GM23338 (cell line): Measurements from ENCODE around the gene EXOSC1. TPM values are rescaled to one million over a fixed set of nuclear protein-coding genes. Genes with fewer than 3 reads are reported as not detected.
"Not testable (repeated sequence)": the region's sequence is repeated elsewhere in the genome, so short reads cannot be mapped to it uniquely, and the experiment has no call there.

ENCODE experiments used
- ATAC-seq: fragments of 200-7000 bp; cut with Tn5 transposase; 3 replicates; pipeline ENCODE4 v1.9.1; 2020
- DNase-seq: peaks from one replicate; pipeline ENCODE4 v3.0.0-alpha.2; 2015; ENCODE audit warnings: low spot score
- H2AFZ ChIP-seq: fragments of 200-600 bp; sonication (generic); 2 replicates; pipeline ENCODE4 v1.8.0; 2016; ENCODE audit warnings: antibody characterized with exemption, mild to moderate bottlenecking, moderate library complexity
- H3F3A ChIP-seq: fragments of 200-600 bp; sonication (generic); replicated peaks from 2 replicates; pipeline ENCODE4 v1.8.0; 2017; ENCODE audit warnings: antibody characterized with exemption, mixed run types, low read depth
- H3K27ac ChIP-seq: fragments of 200-600 bp; sonication (generic); 2 replicates; pipeline ENCODE4 v1.6.1; 2016; ENCODE audit warnings: low read depth
- H3K27me3 ChIP-seq: fragments of 200-600 bp; sonication (generic); 2 replicates; pipeline ENCODE4 v1.8.0; 2016; ENCODE audit warnings: mild to moderate bottlenecking, mixed run types, moderate library complexity; ENCODE audit not compliant: insufficient read depth
- H3K36me3 ChIP-seq: fragments of 200-600 bp; sonication (generic); 2 replicates; pipeline ENCODE4 v1.8.0; 2016; ENCODE audit warnings: mild to moderate bottlenecking; ENCODE audit not compliant: insufficient read depth
- H3K4me1 ChIP-seq: fragments of 200-600 bp; sonication (generic); 2 replicates; pipeline ENCODE4 v1.8.0; 2016; ENCODE audit warnings: mild to moderate bottlenecking, moderate library complexity; ENCODE audit not compliant: insufficient read depth
- H3K4me2 ChIP-seq: fragments of 200-600 bp; sonication (generic); 2 replicates; pipeline ENCODE4 v1.7.1; 2017; ENCODE audit warnings: mixed run types
- H3K4me3 ChIP-seq: fragments of 200-600 bp; sonication (generic); 2 replicates; pipeline ENCODE4 v1.6.1; 2016; ENCODE audit warnings: mixed run types
- H3K79me2 ChIP-seq: fragments of 200-600 bp; sonication (generic); replicated peaks from 2 replicates; pipeline ENCODE4 v1.8.0; 2017; ENCODE audit warnings: mild to moderate bottlenecking; ENCODE audit not compliant: insufficient read depth
- H3K9me2 ChIP-seq: fragments of 200-600 bp; sonication (generic); 2 replicates; pipeline ENCODE4 v1.8.0; 2017; ENCODE audit not compliant: insufficient read depth
- H4K20me1 ChIP-seq: fragments of 200-600 bp; sonication (generic); replicated peaks from 2 replicates; pipeline ENCODE4 v1.8.0; 2017; ENCODE audit warnings: mild to moderate bottlenecking; ENCODE audit not compliant: insufficient read depth
- H3K27ac Mint-ChIP-seq: 2 replicates; pipeline ENCODE4 v1.8.0; 2020; ENCODE audit warnings: inconsistent platforms, mild to moderate bottlenecking, moderate library complexity, mixed read lengths
- H3K27me3 Mint-ChIP-seq: 3 replicates; pipeline ENCODE4 v1.8.0; 2022; ENCODE audit warnings: low read depth, mild to moderate bottlenecking, moderate library complexity, mixed read lengths, inconsistent platforms; ENCODE audit not compliant: insufficient read depth, poor library complexity
- H3K36me3 Mint-ChIP-seq: 3 replicates; pipeline ENCODE4 v1.8.0; 2021; ENCODE audit warnings: low read depth, mild to moderate bottlenecking, inconsistent platforms, moderate library complexity, mixed read lengths
- H3K4me1 Mint-ChIP-seq: 3 replicates; pipeline ENCODE4 v1.8.0; 2020; ENCODE audit warnings: mild to moderate bottlenecking, inconsistent platforms, mixed read lengths
- H3K4me3 Mint-ChIP-seq: 3 replicates; pipeline ENCODE4 v1.8.0; 2021; ENCODE audit warnings: moderate library complexity, mild to moderate bottlenecking, inconsistent platforms, mixed read lengths
- H3K9me3 Mint-ChIP-seq: 3 replicates; pipeline ENCODE4 v1.8.0; 2020; ENCODE audit warnings: moderate library complexity, mild to moderate bottlenecking, inconsistent platforms, mixed read lengths
- CREB1 ChIP-seq: fragments of 250-450 bp; sonication (Bioruptor Pico); IDR thresholded peaks from 2 replicates; pipeline ENCODE4 v1.5.0; 2020; ENCODE audit warnings: low read depth, mild to moderate bottlenecking, moderate library complexity
- EZH2 ChIP-seq: fragments of 200-600 bp; sonication (generic); IDR thresholded peaks from one replicate; pipeline ENCODE4 v1.8.0; 2017; ENCODE audit warnings: antibody characterized with exemption, mild to moderate bottlenecking, low read depth; ENCODE audit not compliant: unreplicated experiment
- POLR2AphosphoS5 ChIP-seq: IDR thresholded peaks from 2 replicates; pipeline ENCODE4 v1.6.1; 2016; ENCODE audit warnings: antibody characterized with exemption, low read depth
- STAT1 ChIP-seq: IDR thresholded peaks from one replicate; pipeline ENCODE4 v1.6.1; 2016; ENCODE audit warnings: antibody characterized with exemption; ENCODE audit not compliant: unreplicated experiment
- ZNF114 ChIP-seq: fragments of 250-450 bp; sonication (Bioruptor Pico); IDR thresholded peaks from 2 replicates; pipeline ENCODE4 v1.5.0; 2020; ENCODE audit warnings: mild to moderate bottlenecking, moderate library complexity
- ZNF331 ChIP-seq: fragments of 250-450 bp; sonication (Bioruptor Pico); IDR thresholded peaks from 2 replicates; pipeline ENCODE4 v1.5.0; 2020; ENCODE audit warnings: low read depth, mild to moderate bottlenecking, moderate library complexity
- polyA plus RNA-seq: library from polyadenylated mRNA; unstranded; fragments of >200 nt; fragmentation: Nextera tagmentation; extraction: Ambion mirVana; gene quantifications from 2 replicates; pipeline ENCODE4 v1.2.1, GENCODE V29; 2016
- total RNA-seq: library from RNA; depleted of rRNA; stranded (reverse); fragments of >200 nt; shearing (Covaris generic); gene quantifications from 2 replicates; pipeline ENCODE4 v1.2.3, GENCODE V29; 2014
- TF ChIP-seq, protein P1 (sequence below): fragments of 250-450 bp; sonication (Bioruptor Pico); IDR thresholded peaks from 2 replicates; pipeline ENCODE4 v1.5.0; 2020; ENCODE audit warnings: mild to moderate bottlenecking, moderate library complexity
- TF ChIP-seq, protein P2 (sequence below): IDR thresholded peaks from 2 replicates; pipeline ENCODE4 v1.6.1; 2016; ENCODE audit warnings: antibody characterized with exemption
- TF ChIP-seq, protein P3 (sequence below): IDR thresholded peaks from one replicate; pipeline ENCODE4 v1.6.1; 2018; ENCODE audit warnings: antibody characterized with exemption; ENCODE audit not compliant: unreplicated experiment
- TF ChIP-seq, protein P4 (sequence below), 2 experiments: fragments of 200-600 bp in 1 of 2; sonication (generic) in 1 of 2; conservative IDR thresholded peaks; 2 replicates each; pipeline versions ENCODE4 v1.5.1 to v1.6.1; 2016 to 2017; ENCODE audit warnings: antibody characterized with exemption in 2 of 2, low read depth in 2 of 2, mild to moderate bottlenecking in 2 of 2, moderate library complexity in 1 of 2

The EXOSC1 gene
- total and polyA plus RNA-seq, 2 experiments from 2014 or later: 63.6 to 131 TPM

DNA sequence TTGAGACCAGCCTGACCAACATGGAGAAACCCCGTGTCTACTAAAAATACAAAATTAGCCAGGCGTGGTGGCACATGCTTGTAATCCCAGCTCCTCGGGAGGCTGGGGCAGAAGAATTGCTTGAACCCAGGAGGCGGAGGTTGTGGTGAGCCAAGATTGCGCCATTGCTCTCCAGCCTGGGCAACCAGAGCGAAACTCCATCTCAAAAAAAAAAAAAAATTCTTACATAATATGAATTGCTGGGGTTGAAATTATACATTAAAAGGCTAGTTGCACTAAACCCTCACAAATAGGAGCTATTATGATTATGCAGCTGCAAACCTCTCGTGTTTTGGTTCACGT is 22.1 kb downstream of the EXOSC1 start:
- H3K9me2 ChIP-seq, H3K27ac ChIP-seq, H3K27me3 ChIP-seq, H3K27ac Mint-ChIP-seq, ATAC-seq, H3K4me3 Mint-ChIP-seq, DNase-seq, H3K9me3 Mint-ChIP-seq, H4K20me1 ChIP-seq, H2AFZ ChIP-seq, H3K4me2 ChIP-seq, H3K4me3 ChIP-seq, H3K36me3 ChIP-seq: not testable (repeated sequence)
- Mint-ChIP-seq H3K4me1 (peaks cover 13% of the 10 kb centered on the region), H3K36me3 (peaks cover 20% of the 10 kb centered on the region), H3K27me3 (peaks cover 21% of the 10 kb centered on the region)
- peaks cover 14% of the 10 kb centered on the region for H3K4me1 ChIP-seq
- H3K79me2 ChIP-seq: peaks cover 27% of the 10 kb centered on the region
- peaks cover 28% of the 10 kb centered on the region for H3F3A ChIP-seq

DNA sequence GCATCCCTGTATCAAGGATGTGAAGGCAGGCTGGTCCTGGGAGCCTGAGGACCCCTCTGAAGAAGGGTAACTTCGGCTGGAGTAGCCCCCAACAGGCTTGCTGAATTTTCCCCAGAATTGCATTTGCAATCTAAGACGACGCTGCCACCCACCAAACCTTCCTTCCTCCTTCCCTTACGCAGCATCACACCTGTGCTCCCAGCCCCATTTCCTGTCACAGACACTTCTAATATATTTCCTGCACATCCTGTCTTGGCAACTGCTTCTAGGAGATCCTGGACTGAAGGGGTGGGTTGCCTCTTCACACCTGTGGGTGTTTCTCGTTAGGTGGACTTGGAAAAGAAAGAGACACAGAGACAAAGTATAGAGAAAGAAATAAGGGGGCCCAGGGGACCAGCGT is 29.2 kb downstream of the EXOSC1 start:
- H3K27me3 Mint-ChIP-seq: peaks cover 8% of the 10 kb centered on the region
- ATAC-seq (no peak), DNase-seq (no peak)
- H2AFZ ChIP-seq: no peak overlapping the region; the same call in 1 of the 2 replicates
- no peak overlapping the region for H3K27ac ChIP-seq
- H3K4me3 Mint-ChIP-seq: no peak overlapping the region
- no peaks in the 10 kb centered on the region for H3K36me3 ChIP-seq
- H3F3A ChIP-seq: peaks cover 17% of the 10 kb centered on the region
- no peak overlapping the region for H3K4me2 ChIP-seq
- H3K79me2 ChIP-seq: no peaks in the 10 kb centered on the region
- H3K9me2 ChIP-seq: no peaks in the 10 kb centered on the region
- peaks cover 12% of the 10 kb centered on the region for H3K4me1 ChIP-seq
- no peaks in the 10 kb centered on the region for H3K9me3 Mint-ChIP-seq
- H3K27ac Mint-ChIP-seq: 0 out of 2 replicates have a peak overlapping the region, but pooled peaks have one; percentile 75
- H3K4me1 Mint-ChIP-seq: peaks cover 31% of the 10 kb centered on the region
- H3K4me3 ChIP-seq: no peak overlapping the region
- no peaks in the 10 kb centered on the region for H4K20me1 ChIP-seq
- H3K36me3 Mint-ChIP-seq: no peaks in the 10 kb centered on the region
- H3K27me3 ChIP-seq: no peaks in the 10 kb centered on the region
- TF ChIP-seq POLR2AphosphoS5 (no peak), EZH2 (no peak), ZNF331 (CRISPR knock-in tag) (no peak), CREB1 (CRISPR knock-in tag) (no peak), STAT1 (no peak), ZNF114 (CRISPR knock-in tag) (no peak)
- TF ChIP-seq, protein P1, sequence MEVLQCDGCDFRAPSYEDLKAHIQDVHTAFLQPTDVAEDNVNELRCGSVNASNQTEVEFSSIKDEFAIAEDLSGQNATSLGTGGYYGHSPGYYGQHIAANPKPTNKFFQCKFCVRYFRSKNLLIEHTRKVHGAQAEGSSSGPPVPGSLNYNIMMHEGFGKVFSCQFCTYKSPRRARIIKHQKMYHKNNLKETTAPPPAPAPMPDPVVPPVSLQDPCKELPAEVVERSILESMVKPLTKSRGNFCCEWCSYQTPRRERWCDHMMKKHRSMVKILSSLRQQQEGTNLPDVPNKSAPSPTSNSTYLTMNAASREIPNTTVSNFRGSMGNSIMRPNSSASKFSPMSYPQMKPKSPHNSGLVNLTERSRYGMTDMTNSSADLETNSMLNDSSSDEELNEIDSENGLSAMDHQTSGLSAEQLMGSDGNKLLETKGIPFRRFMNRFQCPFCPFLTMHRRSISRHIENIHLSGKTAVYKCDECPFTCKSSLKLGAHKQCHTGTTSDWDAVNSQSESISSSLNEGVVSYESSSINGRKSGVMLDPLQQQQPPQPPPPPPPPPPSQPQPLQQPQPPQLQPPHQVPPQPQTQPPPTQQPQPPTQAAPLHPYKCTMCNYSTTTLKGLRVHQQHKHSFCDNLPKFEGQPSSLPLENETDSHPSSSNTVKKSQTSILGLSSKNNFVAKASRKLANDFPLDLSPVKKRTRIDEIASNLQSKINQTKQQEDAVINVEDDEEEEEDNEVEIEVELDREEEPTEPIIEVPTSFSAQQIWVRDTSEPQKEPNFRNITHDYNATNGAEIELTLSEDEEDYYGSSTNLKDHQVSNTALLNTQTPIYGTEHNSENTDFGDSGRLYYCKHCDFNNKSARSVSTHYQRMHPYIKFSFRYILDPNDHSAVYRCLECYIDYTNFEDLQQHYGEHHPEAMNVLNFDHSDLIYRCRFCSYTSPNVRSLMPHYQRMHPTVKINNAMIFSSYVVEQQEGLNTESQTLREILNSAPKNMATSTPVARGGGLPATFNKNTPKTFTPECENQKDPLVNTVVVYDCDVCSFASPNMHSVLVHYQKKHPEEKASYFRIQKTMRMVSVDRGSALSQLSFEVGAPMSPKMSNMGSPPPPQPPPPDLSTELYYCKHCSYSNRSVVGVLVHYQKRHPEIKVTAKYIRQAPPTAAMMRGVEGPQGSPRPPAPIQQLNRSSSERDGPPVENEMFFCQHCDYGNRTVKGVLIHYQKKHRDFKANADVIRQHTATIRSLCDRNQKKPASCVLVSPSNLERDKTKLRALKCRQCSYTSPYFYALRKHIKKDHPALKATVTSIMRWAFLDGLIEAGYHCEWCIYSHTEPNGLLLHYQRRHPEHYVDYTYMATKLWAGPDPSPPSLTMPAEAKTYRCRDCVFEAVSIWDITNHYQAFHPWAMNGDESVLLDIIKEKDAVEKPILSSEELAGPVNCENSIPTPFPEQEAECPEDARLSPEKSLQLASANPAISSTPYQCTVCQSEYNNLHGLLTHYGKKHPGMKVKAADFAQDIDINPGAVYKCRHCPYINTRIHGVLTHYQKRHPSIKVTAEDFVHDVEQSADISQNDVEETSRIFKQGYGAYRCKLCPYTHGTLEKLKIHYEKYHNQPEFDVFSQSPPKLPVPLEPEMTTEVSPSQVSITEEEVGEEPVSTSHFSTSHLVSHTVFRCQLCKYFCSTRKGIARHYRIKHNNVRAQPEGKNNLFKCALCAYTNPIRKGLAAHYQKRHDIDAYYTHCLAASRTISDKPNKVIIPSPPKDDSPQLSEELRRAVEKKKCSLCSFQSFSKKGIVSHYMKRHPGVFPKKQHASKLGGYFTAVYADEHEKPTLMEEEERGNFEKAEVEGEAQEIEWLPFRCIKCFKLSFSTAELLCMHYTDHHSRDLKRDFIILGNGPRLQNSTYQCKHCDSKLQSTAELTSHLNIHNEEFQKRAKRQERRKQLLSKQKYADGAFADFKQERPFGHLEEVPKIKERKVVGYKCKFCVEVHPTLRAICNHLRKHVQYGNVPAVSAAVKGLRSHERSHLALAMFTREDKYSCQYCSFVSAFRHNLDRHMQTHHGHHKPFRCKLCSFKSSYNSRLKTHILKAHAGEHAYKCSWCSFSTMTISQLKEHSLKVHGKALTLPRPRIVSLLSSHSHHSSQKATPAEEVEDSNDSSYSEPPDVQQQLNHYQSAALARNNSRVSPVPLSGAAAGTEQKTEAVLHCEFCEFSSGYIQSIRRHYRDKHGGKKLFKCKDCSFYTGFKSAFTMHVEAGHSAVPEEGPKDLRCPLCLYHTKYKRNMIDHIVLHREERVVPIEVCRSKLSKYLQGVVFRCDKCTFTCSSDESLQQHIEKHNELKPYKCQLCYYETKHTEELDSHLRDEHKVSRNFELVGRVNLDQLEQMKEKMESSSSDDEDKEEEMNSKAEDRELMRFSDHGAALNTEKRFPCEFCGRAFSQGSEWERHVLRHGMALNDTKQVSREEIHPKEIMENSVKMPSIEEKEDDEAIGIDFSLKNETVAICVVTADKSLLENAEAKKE (CRISPR knock-in tag): no peak
- TF ChIP-seq, protein P2, sequence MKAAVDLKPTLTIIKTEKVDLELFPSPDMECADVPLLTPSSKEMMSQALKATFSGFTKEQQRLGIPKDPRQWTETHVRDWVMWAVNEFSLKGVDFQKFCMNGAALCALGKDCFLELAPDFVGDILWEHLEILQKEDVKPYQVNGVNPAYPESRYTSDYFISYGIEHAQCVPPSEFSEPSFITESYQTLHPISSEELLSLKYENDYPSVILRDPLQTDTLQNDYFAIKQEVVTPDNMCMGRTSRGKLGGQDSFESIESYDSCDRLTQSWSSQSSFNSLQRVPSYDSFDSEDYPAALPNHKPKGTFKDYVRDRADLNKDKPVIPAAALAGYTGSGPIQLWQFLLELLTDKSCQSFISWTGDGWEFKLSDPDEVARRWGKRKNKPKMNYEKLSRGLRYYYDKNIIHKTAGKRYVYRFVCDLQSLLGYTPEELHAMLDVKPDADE: no peak
- TF ChIP-seq, protein P3, sequence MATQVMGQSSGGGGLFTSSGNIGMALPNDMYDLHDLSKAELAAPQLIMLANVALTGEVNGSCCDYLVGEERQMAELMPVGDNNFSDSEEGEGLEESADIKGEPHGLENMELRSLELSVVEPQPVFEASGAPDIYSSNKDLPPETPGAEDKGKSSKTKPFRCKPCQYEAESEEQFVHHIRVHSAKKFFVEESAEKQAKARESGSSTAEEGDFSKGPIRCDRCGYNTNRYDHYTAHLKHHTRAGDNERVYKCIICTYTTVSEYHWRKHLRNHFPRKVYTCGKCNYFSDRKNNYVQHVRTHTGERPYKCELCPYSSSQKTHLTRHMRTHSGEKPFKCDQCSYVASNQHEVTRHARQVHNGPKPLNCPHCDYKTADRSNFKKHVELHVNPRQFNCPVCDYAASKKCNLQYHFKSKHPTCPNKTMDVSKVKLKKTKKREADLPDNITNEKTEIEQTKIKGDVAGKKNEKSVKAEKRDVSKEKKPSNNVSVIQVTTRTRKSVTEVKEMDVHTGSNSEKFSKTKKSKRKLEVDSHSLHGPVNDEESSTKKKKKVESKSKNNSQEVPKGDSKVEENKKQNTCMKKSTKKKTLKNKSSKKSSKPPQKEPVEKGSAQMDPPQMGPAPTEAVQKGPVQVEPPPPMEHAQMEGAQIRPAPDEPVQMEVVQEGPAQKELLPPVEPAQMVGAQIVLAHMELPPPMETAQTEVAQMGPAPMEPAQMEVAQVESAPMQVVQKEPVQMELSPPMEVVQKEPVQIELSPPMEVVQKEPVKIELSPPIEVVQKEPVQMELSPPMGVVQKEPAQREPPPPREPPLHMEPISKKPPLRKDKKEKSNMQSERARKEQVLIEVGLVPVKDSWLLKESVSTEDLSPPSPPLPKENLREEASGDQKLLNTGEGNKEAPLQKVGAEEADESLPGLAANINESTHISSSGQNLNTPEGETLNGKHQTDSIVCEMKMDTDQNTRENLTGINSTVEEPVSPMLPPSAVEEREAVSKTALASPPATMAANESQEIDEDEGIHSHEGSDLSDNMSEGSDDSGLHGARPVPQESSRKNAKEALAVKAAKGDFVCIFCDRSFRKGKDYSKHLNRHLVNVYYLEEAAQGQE: no peak
- TF ChIP-seq, protein P4, sequence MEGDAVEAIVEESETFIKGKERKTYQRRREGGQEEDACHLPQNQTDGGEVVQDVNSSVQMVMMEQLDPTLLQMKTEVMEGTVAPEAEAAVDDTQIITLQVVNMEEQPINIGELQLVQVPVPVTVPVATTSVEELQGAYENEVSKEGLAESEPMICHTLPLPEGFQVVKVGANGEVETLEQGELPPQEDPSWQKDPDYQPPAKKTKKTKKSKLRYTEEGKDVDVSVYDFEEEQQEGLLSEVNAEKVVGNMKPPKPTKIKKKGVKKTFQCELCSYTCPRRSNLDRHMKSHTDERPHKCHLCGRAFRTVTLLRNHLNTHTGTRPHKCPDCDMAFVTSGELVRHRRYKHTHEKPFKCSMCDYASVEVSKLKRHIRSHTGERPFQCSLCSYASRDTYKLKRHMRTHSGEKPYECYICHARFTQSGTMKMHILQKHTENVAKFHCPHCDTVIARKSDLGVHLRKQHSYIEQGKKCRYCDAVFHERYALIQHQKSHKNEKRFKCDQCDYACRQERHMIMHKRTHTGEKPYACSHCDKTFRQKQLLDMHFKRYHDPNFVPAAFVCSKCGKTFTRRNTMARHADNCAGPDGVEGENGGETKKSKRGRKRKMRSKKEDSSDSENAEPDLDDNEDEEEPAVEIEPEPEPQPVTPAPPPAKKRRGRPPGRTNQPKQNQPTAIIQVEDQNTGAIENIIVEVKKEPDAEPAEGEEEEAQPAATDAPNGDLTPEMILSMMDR (conservative IDR thresholded peaks at IDR 0.05; ENCODE audit: low read depth in 2 of 2): no peak
